DND-41 (cell line): ENCODE data around the gene PNMA3.

ENCODE experiments used
- ATAC-seq: fragments of 200-7000 bp; cut with Tn5 transposase; 3 replicates; pipeline ENCODE4 v1.9.1; 2021; ENCODE audit warnings: low read depth; ENCODE audit not compliant: insufficient read depth
- DNase-seq: peaks from one replicate; pipeline ENCODE4 v3.0.0-alpha.2; 2020
- H2AFZ ChIP-seq: 2 replicates; pipeline ENCODE4 v1.6.0; 2012; ENCODE audit warnings: low read depth, low read length
- H3K27ac ChIP-seq: 2 replicates; pipeline ENCODE4 v1.5.1; 2012; ENCODE audit warnings: low read length, inconsistent platforms
- H3K27me3 ChIP-seq: fragments of 200-600 bp; sonication (generic); 2 replicates; pipeline ENCODE4 v1.6.0; 2012; ENCODE audit warnings: low read length, mild to moderate bottlenecking, inconsistent platforms; ENCODE audit not compliant: insufficient read depth, poor library complexity
- H3K36me3 ChIP-seq: 2 replicates; pipeline ENCODE4 v1.5.1; 2012; ENCODE audit warnings: low read length, inconsistent platforms; ENCODE audit not compliant: insufficient read depth
- H3K4me1 ChIP-seq: 2 replicates; pipeline ENCODE4 v1.5.1; 2012; ENCODE audit warnings: mild to moderate bottlenecking, low read length; ENCODE audit not compliant: insufficient read depth
- H3K4me2 ChIP-seq: 2 replicates; pipeline ENCODE4 v1.6.0; 2012; ENCODE audit warnings: mild to moderate bottlenecking, moderate library complexity, low read length, inconsistent platforms; ENCODE audit not compliant: insufficient read depth
- H3K4me3 ChIP-seq, 2 experiments: fragments of 200-600 bp in 1 of 2; shearing (Covaris generic) in 1 of 2; 2 replicates each; pipeline ENCODE4 v1.5.1; 2012 to 2016; ENCODE audit warnings: inconsistent platforms in 2 of 2, low read length in 2 of 2, mild to moderate bottlenecking in 2 of 2, low read depth in 1 of 2, moderate library complexity in 1 of 2
- H3K79me2 ChIP-seq: 2 replicates; pipeline ENCODE4 v1.6.0; 2012; ENCODE audit warnings: low read length, inconsistent platforms; ENCODE audit not compliant: insufficient read depth
- H3K9ac ChIP-seq: 2 replicates; pipeline ENCODE4 v1.6.0; 2012; ENCODE audit warnings: low read depth, mild to moderate bottlenecking, inconsistent platforms, low read length, moderate library complexity
- H3K9me3 ChIP-seq: 2 replicates; pipeline ENCODE4 v1.5.1; 2012; ENCODE audit warnings: low read length, moderate library complexity, mild to moderate bottlenecking, inconsistent platforms; ENCODE audit not compliant: insufficient read depth, severe bottlenecking
- H4K20me1 ChIP-seq: 2 replicates; pipeline ENCODE4 v1.6.0; 2012; ENCODE audit warnings: low read length; ENCODE audit not compliant: insufficient read depth
- CTCF ChIP-seq: IDR thresholded peaks from 2 replicates; pipeline ENCODE4 v1.5.1; 2012; ENCODE audit warnings: borderline replicate concordance, low read length, moderate library complexity, mild to moderate bottlenecking; ENCODE audit not compliant: poor library complexity, severe bottlenecking; ENCODE audit errors: extremely low read depth
- EZH2 ChIP-seq: IDR thresholded peaks from 3 replicates; pipeline ENCODE4 v1.6.1; 2012; ENCODE audit warnings: borderline replicate concordance, low read depth, mild to moderate bottlenecking, moderate library complexity, low read length, inconsistent platforms; ENCODE audit not compliant: severe bottlenecking

PNMA3 gene

GRCh38 chrX:153059191-153060094 lies 3.2 kb downstream of the PNMA3 start:
- TF ChIP-seq EZH2 (no peak), CTCF (no peak)
- ATAC-seq (no peak), DNase-seq (no peak)
- H3K27ac ChIP-seq, result no peak overlapping the region
- H3K36me3 ChIP-seq, result no peaks in the 10 kb centered on the region
- no peaks in the 10 kb centered on the region for H3K9me3 ChIP-seq
- no peak overlapping the region for H3K9ac ChIP-seq
- no peaks in the 10 kb centered on the region for H3K27me3 ChIP-seq
- no peak overlapping the region for H3K4me3 ChIP-seq
- no peak overlapping the region for H3K4me2 ChIP-seq
- no peak overlapping the region for H2AFZ ChIP-seq
- H3K4me1 ChIP-seq, result no peaks in the 10 kb centered on the region
- H4K20me1 ChIP-seq, result no peaks in the 10 kb centered on the region
- no peaks in the 10 kb centered on the region for H3K79me2 ChIP-seq

- no peak overlapping the region for H3K4me3 ChIP-seq
- H3K9ac ChIP-seq, result no peak overlapping the region
- H2AFZ ChIP-seq, result no peak overlapping the region
- H3K79me2 ChIP-seq, result no peaks in the 10 kb centered on the region
- ATAC-seq (no peak), DNase-seq (no peak)
- H3K4me1 ChIP-seq, result no peaks in the 10 kb centered on the region
- H4K20me1 ChIP-seq, result no peaks in the 10 kb centered on the region
- H3K27ac ChIP-seq, result no peak overlapping the region
- no peaks in the 10 kb centered on the region for H3K36me3 ChIP-seq
- H3K4me2 ChIP-seq, result no peak overlapping the region
- no peaks in the 10 kb centered on the region for H3K27me3 ChIP-seq
- no peaks in the 10 kb centered on the region for H3K9me3 ChIP-seq
- TF ChIP-seq EZH2 (no peak), CTCF (no peak)
Observed at GRCh38 chrX:153060095-153060445, 3.8 kb downstream of the PNMA3 start.

- DNase-seq (no peak), ATAC-seq (no peak)
- Histone ChIP-seq H3K27me3 (no peaks in the 10 kb centered on the region), H3K79me2 (no peaks in the 10 kb centered on the region), H3K9ac (no peak overlapping the region), H4K20me1 (no peaks in the 10 kb centered on the region), H3K9me3 (no peaks in the 10 kb centered on the region), H3K4me2 (no peak overlapping the region), H3K36me3 (no peaks in the 10 kb centered on the region), H3K4me3 (no peak overlapping the region), H2AFZ (no peak overlapping the region), H3K4me1 (no peaks in the 10 kb centered on the region), H3K27ac (no peak overlapping the region)
- TF ChIP-seq CTCF (no peak), EZH2 (no peak)
Observed at GRCh38 chrX:153061732-153062131, 5.5 kb downstream of the PNMA3 start.
